HG03378 (cell line): Measurements from ENCODE around the gene CNMD.
"Not testable (repeated sequence)": the region's sequence is repeated elsewhere in the genome, so short reads cannot be mapped to it uniquely, and the experiment has no call there.

Experiments
- ATAC-seq: cut with Tn5 transposase; IDR thresholded peaks from one replicate; pipeline ENCODE4 v1.9.1; 2021; ENCODE audit warnings: mild to moderate bottlenecking, moderate library complexity; ENCODE audit not compliant: unreplicated experiment

Gene CNMD

DNA sequence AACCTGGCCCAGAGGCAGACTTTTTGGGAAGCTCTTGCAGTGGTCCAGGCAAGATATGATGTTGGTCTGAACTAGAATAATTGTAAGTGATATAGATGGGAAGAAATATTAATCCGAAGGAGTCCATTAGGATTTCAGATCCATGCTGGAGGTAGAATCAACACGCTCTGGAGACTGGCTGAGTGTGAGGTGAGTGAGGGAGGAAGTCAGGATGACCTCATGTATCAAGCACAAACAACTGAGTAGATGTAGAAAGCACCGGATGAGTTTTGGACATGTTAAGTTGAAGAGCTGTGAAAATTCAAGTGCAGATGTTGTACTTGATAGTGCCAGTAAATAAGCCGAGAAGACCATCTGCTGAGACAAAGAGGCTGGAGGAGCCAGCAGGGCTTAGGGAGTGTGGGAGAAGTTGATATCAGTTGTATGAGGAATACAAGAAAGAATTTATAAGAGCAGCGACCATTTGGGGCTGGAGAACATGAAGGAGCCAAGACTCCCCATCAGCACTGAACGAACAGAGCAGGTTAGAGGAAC lies 5.3 kb upstream of the CNMD start:
- no peak for ATAC-seq

DNA sequence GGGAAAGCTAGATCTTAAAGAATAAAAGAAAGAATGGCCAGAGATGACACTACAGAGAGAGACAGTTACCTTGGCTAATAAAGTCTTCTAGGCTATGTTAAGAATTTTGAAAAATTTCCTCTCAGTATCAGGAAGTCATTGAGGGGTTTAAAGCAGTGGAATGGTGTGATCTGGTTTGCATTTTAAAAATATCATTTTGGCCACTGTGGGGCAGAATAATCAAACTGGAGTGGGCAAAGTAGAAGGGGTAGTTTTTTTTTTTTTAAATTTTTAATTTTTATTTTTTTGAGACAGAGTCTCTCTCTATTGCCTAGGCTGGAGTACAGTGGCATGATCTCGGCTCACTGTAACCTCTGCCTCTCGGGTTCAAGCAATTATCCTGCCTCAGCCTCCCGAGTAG lies 4.4 kb upstream of the CNMD start:
- ATAC-seq = no peak

DNA sequence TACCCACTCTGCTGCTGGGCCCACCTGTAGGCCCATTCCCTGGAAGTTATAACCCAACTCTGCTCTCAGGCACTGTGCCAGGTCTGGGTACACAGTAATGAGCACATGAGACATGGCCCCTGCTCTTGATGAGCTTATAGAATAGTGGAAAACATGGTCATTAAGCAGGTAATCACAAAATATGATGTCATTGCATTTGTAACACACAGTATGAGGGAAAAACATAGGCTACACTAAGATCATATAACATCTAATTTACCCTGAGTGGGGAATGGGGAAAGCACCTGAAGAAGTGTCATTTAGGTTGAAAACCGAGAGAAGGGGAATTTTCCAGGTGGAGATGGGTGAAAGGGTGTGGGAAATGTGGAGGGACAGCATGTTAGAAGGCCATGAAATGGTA lies 3.9 kb upstream of the CNMD start:
- ATAC-seq = no peak

DNA sequence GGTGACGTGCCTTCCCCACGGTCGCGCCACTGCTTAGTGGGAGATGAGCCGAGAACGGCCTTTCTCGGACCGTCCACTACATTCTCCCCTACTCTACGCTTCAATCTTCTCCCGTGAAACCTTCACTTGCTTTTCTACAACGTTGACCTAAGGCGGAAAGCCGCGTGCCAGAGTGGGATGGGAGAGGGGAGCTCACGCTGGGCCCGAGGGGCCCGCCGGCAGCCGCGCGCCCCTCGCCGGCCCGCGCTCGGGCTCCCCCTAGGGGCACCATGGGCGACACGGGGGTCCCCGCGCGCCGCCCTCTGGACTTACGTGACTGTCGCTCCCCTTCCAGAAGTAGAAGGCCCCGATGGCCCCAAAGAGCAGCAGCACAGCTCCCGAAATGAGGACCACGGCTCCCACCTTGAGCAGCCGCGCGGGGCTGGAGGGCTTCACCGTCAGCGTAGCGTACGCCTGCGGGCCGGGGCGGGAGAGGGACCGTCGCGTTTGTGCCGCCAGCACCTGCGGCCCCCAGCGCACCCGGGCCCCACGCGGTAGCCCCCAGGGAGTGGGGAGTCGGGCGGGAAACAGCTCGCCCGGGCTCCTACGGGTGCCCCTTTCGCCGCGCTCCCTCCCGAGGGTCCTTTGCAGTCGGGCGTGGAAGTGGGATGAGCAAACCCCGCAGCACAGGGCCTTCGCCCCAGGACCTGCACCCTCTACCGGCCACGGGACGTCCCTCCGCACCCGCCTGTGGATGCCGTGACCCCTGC lies 727 bp downstream of the CNMD start:
- no peak for ATAC-seq

DNA sequence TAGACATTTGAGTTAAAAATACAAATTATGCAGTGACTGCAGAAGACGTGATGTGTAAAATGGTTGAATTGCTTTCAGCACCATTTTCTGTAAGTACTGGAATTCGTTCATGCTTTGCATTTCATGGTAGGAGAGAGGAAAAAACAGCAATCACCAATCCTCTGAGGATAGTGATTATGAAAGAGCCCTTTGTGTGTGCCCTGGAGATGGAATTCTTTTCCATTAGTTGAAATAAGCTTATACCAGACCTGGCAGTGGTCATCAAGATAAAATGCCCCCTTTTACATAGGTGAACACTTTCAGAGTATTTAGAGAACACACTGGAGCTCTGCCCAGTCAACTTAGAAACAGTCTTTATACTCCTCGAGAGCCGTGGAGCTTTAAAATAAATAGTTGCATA lies 1.7 kb downstream of the CNMD start:
- no peak for ATAC-seq

DNA sequence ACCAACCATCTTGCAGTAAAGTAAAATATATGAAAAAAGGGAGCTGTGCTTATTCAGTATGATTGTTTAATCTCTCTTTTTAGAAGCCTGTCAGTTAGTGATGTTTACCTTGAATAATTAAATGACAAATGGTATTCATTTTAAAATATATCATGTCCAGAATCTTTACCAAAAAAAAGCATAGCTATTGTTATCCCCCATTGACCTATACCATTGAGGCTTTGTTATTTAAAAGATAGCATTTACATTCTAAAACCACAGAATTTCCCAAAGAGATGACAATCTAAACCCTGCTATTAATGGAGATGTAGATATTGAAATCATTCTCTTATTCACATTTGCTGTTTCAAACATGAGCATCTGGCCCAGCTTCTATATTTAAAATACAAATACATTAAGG lies 2.2 kb downstream of the CNMD start:
- ATAC-seq = no peak

DNA sequence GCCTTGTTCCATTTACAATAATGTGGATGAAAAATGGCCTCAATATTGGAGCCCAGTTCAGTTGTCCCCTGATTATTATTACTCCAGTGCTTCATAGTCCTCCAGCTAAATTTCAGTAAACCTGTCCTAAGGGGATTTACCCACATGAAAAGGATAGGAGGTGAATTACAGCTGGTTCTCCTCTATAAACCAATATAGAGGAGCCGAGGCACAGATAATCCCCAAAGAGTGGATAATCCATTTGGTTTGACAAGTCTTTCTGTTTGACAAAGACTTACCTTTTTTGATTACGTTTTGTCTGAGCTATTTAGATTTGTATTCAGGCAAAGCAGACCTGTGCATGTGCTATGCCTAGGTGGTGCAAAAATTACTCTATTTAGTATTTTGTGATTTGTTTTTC lies 2.7 kb downstream of the CNMD start:
- ATAC-seq = no peak

DNA sequence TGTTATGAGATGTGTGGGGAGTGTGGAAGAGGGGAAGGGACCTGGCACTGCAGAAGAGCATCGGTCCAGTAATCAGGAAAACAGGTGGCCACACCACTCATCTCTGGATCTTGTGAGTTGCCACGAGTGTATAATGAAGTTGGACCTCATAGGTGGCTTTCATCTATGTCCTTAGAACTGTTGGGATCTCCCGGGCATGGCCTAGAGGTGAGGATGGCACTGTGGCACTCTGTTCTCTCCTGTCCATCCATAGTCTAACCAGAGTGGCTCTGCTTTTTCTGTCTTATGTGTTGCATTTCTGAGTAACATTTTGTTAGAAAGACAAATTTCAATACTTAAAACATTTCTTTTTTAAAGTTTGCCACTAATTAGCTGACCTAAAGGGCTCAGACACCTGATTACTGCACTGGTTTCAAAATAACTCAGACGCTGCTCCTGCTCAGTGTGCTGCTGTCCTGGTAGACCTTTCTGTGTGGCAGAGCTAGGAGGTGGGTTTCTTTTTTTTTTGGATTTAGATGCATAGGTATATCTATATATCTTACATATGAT lies 5.5 kb downstream of the CNMD start:
- ATAC-seq = no peak

DNA sequence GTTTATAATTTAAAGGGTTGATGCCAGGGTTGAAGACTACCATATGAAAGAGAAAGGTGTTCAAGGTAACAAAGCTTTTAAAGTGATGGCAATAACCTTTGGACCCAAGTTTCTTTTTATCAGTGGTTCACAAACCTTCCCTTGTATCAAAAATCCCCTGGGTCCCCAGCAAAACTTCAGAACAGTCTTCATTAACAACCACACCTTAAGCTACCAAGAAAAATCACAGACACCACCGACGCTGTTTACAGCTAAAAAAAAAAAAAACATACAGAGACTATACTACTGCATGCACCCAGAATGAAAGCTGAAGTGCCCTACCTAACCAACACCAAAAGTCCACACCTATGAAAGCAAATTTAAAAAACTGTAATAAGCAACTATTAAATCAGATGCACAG lies 13.4 kb downstream of the CNMD start:
- no peak for ATAC-seq

DNA sequence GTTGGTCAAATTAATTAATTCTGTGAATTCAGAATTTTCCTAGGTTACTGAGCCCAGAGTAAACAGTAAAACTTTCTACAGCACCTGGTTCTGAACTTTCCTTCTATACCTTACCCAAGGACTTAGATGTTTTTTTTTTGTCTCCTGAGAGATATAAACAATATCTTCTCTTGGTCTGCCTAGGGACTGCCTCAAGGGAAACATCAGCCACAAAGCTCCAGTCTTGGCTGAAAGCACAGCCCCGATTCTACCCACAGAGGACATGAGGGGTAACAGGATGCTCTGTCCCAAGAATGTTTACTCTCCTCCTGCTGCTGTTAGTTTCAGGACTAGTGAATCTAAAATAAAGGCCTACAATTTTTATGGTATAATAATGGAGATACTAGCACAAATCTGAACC lies 14.3 kb downstream of the CNMD start:
- no peak for ATAC-seq

DNA sequence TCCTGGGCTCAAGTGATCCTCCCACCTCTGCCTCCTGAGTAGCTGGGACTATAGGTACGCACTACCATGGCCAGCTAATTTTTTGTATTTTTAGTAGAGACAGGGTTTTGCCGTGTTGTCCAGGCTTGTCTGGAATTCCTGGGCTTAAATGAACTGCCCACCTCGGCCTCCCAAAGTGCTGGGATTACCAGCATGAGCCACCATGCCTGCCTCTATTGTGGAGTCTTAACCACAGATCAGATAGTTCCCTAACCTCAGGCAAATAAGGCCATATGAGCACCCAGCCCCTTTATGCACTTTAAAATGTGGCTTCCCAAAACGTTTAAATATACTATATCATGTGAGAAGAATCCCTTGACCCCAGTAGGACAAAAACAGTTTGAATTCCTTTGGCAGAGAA lies 16.4 kb downstream of the CNMD start:
- ATAC-seq = no peak

DNA sequence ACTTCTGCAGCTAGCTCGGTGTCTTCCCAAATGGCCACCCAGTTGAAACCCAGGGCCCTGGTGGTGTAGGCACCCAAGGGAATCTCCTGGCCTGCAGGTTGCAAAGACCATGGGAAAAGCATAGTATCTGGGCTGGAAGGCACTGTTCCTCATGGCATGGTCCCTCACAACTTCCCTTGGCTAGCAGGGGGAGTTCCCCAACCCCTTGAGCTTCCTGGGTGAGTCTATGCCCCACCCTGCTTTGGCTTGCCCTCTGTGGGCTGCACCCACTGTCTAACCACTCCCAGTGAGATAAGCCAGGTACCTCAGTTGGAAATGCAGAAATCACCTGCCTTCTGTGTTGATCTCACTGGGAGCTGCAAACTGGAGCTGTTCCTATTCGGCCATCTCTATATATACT lies 18.3 kb downstream of the CNMD start:
- ATAC-seq = not testable (repeated sequence)

DNA sequence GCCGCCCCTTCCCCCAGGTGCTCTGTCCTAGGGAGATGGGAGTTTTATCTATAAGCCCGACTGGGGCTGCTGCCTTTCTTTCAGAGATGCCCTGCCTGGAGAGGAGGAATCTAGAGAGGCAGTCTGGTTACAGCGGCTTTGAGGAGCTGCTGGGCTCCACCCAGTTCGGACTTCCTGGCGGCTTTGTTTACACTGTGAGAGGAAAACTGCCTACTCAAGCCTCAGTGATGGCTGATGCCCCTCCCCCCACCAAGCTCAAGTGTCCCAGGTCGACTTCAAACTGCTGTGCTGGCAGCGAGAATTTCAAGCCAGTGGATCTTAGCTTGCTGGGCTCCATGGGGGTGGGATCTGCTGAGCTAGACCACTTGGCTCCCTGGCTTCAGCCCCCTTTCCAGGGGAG lies 18.7 kb downstream of the CNMD start:
- not testable (repeated sequence) for ATAC-seq

DNA sequence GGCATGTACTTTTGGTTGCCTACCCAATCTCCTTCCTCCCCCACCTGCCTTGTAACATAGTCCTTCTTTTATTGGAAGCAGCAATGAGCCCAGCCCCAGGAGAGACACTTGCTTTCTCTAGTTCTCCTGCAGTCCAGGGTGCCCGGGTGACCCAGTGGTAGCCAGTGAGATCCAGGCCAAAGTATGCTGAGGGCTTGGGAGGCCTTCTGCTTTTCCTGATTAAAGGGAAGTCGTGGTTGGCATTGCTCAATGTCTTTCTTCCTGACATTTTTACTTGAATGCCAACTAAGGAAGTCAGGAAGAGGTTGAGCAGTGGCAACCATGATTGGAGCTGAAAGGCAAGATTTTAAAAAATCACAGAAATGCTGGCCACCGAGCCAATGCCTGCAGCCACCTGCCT lies 25.7 kb downstream of the CNMD start:
- no peak for ATAC-seq

DNA sequence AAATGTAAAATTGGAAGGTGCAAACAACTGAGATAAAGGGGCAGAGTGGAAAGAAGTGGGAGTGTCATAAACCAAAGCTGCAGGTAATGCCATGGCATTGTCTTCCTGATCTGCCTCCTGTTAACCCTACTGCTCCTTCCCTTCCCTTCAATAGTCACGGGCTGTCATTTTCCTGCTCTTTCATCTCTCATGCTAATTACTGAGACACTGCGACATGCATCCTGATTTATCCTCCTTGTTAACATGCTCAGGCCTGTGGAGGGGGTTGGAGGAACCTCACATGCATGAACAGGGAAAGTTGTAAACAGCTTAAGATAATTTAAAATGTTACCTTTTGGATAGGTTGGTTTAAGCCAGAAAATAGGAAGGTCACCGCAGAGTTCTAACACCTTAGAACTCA lies 27.2 kb downstream of the CNMD start:
- no peak for ATAC-seq

DNA sequence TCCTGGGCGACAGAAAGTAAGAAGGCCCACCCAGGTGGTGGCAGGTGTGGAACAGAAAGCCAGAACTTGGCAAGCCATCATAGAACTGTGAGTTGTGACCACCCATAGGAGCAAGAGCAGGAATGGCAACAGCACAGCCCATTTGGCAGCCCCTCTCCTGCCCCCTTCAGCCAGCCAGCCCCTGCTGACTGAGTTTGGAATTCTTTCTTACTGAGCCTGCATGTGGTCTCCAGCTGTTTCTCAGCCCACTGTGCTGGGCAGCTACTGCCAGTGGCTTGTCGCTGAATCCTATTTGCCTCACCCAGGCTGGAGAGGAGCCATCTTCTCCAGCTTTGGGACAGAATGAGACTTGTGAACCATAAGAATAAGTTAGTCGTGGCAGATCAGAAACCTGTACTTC lies 28.3 kb downstream of the CNMD start:
- ATAC-seq = no peak

DNA sequence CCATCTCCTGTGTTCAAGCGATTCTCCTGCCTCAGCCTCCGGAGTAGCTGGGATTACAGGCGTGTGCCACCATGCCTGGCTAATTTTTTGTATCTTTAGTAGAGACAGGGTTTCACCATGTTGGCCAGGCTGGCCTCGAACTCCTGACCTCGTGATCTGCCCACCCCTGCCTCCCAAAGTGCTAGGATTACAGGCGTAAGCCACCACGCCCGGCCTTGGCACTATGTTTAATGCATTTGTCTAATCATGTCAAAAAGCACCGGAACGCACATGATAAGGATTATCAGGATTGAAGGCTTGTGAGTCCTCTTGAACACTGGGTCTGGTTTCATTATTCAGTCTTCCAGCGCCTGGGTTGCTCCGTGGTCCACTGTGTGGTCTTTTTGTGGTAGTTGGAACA lies 31.4 kb downstream of the CNMD start:
- ATAC-seq = not testable (repeated sequence)

DNA sequence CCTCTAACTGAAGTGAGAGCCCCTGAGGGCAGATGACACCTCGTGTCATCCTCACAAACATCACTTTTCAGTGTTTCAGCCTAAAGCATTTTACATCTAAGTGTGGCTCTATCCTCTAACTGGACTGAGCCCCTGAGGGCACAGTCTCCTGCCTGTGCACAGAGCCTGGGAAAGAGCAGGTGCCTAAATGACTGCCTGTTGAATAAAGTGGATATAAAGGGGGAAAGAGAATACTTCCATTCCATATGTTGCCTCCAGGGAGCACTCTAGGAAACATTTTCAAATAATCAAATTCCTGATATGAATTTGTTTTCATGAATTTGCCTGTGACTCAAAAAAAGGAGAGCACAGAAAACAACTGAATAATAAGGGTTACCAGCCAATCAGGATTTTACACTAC lies 32.2 kb downstream of the CNMD start:
- no peak for ATAC-seq

DNA sequence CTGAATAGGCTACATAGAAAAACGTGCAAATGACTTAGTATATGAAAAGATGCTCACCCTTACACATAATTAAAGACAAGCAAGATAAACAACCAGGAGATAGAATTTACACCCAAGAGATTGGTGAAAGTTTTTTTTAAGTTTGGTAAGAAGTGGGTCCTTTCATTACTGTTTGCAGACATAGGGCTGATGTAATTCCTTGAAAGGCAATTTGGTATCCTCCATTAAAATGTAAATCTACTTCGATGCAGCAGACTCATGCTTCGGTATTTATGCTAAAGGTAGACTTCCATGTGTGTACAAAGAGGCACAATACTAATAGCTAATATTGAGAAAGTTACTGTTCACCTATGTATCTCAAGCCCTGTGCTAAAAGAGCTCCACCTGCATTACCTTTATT lies 33.5 kb downstream of the CNMD start:
- no peak for ATAC-seq

DNA sequence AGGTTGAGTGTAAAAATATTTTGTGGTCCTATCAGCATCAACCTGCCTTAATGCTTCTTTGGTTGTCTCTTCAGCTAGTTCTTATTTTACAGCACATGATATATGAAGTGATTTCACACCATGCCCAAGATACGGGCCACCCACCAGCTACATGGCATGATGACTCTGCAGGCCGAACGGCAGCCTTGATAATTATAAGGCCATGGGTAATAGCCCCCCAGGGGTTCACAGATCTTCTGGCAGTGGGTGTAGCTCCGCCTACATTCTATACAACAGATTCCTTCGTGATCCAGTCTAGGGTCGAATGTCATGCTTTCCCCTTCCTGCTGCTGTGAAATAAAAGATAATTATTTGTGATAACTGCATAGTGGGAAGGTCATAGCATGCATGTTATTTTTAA lies 36.1 kb downstream of the CNMD start:
- no peak for ATAC-seq

DNA sequence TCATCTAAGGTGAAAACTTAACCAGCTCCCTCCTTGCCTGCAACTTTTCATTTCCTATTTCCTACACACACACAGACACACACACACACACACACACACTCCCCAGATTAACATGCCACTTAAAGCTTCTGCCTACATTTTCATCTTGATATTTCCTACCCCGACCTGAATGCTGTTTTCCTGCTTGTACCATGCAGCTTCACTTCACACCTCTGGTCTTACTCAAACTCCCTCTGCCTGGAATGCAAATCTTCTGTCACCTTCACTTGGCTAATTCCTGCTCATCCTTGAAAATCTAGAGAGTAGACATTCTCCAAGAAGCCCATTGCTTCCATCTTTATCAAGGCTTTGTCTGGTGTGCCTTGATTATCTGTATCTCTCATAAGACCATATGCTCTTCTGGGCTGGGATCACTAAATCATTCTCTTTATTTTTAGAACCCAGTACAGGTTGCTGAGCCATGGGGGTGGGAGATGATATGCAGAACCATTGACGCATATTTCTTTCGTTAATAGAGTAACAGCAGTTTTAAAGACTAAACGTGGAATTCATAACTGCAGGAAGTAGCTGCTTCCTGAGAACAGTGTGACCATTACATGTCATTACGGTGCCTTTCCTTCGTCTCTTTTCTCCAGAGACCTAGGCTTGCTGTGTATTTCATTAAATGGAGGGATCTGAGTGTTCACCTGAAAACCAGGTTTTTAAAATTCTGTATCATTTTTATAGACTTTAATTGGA lies 37.7 kb downstream of the CNMD start:
- ATAC-seq = no peak

DNA sequence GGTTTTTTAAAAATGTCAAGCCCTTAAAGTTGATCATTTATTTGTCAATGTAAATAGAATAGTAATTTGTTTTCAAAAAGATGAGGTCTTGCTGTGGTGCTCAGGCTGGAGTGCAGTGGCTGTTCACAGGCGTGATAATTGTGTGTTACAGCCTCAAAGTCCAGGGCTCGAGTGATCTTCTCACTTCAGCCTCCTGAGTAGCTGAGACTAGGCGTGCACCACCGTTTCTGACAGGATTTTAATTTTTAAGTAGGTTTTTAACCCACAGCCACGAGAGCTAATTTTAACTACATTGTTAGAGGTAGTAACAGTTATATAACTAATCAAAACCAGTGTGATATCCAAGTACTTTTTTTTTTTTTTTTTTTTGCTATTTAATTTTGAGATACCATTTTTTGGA lies 43.1 kb downstream of the CNMD start:
- ATAC-seq = no peak
